ENCODE measurements around the gene TMEM11.

- no peak for TF ChIP-seq CTCF (conservative IDR thresholded peaks at IDR 0.05; ENCODE audit: low read length)
- TF ChIP-seq EZH2phosphoT487 (IDR thresholded peaks at IDR 0.05; ENCODE audit: borderline replicate concordance, low read depth, low read length), result no peak
Observed at GRCh38 chr17:21252289-21252795, 38.4 kb upstream of the TMEM11 start.
